ENCODE measurements around the gene PAK3. TPM values are rescaled to one million over a fixed set of nuclear protein-coding genes. Genes with fewer than 3 reads are reported as not detected.

The PAK3 gene
- total RNA-seq, 1 donor from 2014 or later: 1.4 TPM

DNA sequence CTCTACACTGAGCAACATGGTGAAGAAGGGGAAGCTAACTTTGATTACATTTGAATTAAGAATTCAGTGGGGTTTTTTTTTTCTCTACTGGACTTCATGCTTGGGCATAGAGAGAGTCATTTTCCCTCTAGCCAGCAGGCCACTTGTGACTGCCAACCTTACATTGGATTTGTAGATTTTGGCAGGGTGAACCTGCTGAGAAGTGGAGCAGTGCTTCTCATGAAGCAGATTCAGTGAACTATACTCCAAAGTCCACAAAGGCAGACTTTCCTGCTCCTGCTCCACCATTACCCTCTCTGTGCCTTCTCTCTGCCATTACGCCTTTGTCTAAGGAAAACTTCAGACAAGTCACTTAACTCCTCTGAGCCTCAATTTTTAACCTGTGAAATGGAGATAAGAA lies 69.9 kb downstream of the PAK3 start:
- DNase-seq (no peak), ATAC-seq (no peak)
- Histone ChIP-seq H3K27me3 (no peaks in the 10 kb centered on the region), H3K9me3 (no peaks in the 10 kb centered on the region), H3K4me1 (no peaks in the 10 kb centered on the region), H3K4me3 (no peak overlapping the region), H3K27ac (no peak overlapping the region), H3K36me3 (no peaks in the 10 kb centered on the region)
- TF ChIP-seq, protein P1, sequence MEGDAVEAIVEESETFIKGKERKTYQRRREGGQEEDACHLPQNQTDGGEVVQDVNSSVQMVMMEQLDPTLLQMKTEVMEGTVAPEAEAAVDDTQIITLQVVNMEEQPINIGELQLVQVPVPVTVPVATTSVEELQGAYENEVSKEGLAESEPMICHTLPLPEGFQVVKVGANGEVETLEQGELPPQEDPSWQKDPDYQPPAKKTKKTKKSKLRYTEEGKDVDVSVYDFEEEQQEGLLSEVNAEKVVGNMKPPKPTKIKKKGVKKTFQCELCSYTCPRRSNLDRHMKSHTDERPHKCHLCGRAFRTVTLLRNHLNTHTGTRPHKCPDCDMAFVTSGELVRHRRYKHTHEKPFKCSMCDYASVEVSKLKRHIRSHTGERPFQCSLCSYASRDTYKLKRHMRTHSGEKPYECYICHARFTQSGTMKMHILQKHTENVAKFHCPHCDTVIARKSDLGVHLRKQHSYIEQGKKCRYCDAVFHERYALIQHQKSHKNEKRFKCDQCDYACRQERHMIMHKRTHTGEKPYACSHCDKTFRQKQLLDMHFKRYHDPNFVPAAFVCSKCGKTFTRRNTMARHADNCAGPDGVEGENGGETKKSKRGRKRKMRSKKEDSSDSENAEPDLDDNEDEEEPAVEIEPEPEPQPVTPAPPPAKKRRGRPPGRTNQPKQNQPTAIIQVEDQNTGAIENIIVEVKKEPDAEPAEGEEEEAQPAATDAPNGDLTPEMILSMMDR (IDR thresholded peaks at IDR 0.05): no peak
- intact Hi-C loops (cut with DNase I): no loop called here

DNA sequence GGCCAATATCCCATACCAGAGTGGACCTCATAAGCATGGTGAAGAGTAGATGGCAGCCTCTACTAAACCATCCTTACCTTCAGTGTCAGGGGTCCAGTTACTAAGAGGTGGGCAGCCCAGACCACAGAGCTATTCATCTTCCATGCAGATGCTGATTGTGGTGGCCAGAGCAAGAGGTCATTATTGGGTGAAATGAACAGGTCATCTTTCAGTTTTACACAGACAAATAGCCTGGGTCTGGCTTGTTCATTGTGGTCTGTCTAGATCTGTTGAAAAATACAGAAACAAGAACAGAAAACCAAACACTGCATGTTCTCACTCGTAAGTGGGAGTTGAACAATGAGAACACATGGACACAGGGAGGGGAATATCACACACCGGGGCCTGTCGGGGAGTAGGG lies 71.3 kb downstream of the PAK3 start:
- DNase-seq (no peak), ATAC-seq (no peak)
- Histone ChIP-seq H3K4me3 (no peak overlapping the region), H3K36me3 (no peaks in the 10 kb centered on the region), H3K27me3 (no peaks in the 10 kb centered on the region), H3K27ac (no peak overlapping the region), H3K9me3 (no peaks in the 10 kb centered on the region), H3K4me1 (no peaks in the 10 kb centered on the region)
- intact Hi-C loops (cut with DNase I): no loop called here
- TF ChIP-seq, protein P1 (IDR thresholded peaks at IDR 0.05): no peak

DNA sequence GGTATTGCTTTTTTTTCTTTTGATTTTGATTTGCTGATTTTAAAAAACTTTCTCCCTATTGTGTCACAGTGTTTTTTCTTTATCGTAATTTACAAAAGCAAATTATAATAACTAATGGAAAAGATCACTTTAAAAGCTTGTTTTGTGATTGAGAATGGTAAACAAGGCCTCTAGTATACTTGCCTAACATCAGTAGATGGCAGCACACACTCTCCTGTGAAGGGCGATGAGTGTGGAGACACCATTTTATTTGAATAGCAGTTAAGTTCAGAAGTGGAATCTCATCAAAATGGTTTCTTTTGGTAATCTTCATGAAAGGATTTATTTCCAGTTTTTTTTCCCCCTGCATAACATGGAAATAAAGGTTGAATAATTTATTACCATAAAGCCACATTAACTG lies 72.3 kb downstream of the PAK3 start:
- H3K36me3 ChIP-seq: no peaks in the 10 kb centered on the region
- ATAC-seq (no peak), DNase-seq (no peak)
- no peak overlapping the region for H3K4me3 ChIP-seq
- no peak overlapping the region for H3K27ac ChIP-seq
- no peaks in the 10 kb centered on the region for H3K4me1 ChIP-seq
- TF ChIP-seq, protein P1 (IDR thresholded peaks at IDR 0.05): peak; percentile 14
- intact Hi-C loops (cut with DNase I): no loop called here
- no peaks in the 10 kb centered on the region for H3K27me3 ChIP-seq
- no peaks in the 10 kb centered on the region for H3K9me3 ChIP-seq

DNA sequence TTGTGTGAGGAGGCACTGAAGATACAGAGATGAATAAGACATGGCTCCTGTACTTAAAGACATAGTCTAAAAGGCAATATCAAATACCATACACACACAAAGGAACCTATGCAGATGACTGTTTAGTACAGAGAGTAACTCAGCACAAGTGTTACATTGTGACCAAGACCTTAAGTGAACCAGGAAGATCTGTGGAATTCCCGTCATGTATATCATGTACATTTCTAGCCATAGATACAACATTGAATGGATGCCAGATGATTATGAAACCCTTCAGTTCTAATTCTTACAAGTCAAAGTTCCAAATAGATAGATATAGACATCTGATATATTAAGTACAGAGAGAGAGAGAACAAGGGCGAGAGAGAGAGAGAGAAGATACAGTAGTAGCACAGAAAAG lies 73.2 kb downstream of the PAK3 start:
- ATAC-seq: no peak
- intact Hi-C loops (cut with DNase I): no loop called here

DNA sequence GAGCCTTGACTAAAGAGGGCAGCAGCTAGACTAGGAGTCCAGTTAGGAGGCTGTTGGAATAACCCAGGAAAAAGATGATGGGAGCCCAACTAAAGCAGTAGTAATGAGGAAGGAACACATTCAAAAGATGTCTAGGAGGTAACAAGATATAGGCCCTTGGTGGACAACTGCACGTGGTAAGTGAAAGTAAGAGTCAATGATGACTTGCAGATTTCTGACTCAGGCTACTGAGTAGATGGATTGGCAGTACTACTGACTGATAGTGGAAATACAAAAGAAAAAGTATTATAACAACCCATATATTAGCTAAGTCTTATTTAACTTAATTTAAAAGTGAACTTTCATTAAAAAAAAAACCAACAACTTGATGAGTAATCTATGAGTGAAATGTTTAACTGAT lies 74.0 kb downstream of the PAK3 start:
- ATAC-seq (no peak), DNase-seq (no peak)
- no peak overlapping the region for H3K27ac ChIP-seq
- TF ChIP-seq, protein P1 (IDR thresholded peaks at IDR 0.05): no peak
- H3K4me1 ChIP-seq: no peaks in the 10 kb centered on the region
- no peaks in the 10 kb centered on the region for H3K27me3 ChIP-seq
- H3K36me3 ChIP-seq: no peaks in the 10 kb centered on the region
- H3K9me3 ChIP-seq: no peaks in the 10 kb centered on the region
- intact Hi-C loops (cut with DNase I): no loop called here
- no peak overlapping the region for H3K4me3 ChIP-seq

More for the DNA sequence above, 73.2 kb downstream of the PAK3 start:
- Histone ChIP-seq H3K4me1 (no peaks in the 10 kb centered on the region), H3K36me3 (no peaks in the 10 kb centered on the region), H3K4me3 (no peak overlapping the region), H3K27me3 (no peaks in the 10 kb centered on the region), H3K9me3 (no peaks in the 10 kb centered on the region), H3K27ac (no peak overlapping the region)
- TF ChIP-seq, protein P1 (IDR thresholded peaks at IDR 0.05): no peak
- DNase-seq: no peak

DNA sequence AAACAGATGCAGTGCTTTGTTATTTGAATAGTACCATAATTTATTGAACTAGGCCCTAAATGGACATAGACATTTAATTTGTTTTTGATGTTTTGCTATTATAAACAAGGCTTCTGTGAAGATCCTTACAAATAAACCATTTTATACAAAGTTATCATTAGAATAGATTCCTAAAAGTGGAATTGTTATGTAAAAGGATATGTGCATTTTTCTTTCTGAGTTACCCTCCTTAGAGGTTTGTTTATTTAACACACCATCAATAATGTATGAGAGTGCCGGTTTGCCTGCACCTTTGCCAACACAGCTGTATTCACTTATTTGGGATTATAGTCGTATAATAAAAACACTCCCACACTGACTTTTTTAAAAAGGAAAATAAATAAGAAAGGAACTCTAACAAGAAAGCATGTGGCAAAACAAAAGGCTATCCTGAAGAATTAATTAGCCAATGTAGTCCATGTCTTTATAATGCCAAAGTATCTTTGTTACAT lies 84.8 kb downstream of the PAK3 start:
- ATAC-seq (no peak), DNase-seq (no peak)
- Histone ChIP-seq H3K4me1 (no peaks in the 10 kb centered on the region), H3K27ac (no peak overlapping the region), H3K4me3 (no peak overlapping the region), H3K36me3 (no peaks in the 10 kb centered on the region), H3K27me3 (no peaks in the 10 kb centered on the region), H3K9me3 (no peaks in the 10 kb centered on the region)
- intact Hi-C loops (cut with DNase I): no loop called here
- TF ChIP-seq, protein P1 (IDR thresholded peaks at IDR 0.05): no peak
